ENCODE results near the gene PKD2L1.

Gene PKD2L1

DNA sequence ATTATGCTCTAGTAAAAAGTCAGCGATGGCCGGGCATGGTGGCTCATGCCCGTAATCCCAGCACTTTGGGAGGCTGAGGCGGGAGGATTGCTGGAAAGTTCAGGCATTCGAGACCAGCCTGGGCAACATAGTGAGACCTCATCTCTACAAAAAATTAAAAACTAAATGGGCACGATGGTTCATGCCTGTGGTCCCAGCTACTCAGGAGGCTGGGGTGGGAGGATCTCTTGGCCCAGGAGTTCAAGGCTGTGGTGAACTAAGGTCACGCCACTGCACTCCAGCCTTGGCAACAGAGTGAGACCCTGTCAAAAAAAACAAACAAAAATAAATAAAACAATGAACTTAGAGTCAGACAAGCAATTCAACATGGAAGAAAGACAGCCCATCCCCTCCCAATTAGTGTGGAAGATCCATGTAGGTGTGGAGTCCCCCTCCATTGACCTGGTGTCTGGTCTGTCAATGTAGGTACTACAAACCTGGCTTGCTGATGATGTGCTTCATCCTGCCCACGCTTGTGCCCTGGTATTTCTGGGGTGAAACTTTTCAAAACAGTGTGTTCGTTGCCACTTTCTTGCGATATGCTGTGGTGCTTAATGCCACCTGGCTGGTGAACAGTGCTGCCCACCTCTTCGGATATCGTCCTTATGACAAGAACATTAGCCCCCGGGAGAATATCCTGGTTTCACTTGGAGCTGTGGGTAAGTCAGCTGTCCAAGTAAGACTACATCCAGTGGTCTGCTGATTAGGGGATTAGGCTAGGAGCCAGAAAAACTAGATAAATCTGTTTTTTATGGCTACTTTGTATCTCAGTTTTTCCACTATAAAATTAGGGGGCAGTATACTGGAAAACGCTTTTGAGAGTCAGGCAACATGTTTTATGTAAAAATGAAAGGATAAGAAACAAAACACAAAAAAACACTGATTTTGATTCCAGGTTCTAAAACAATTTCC, 26.3 kb upstream of the PKD2L1 start:
- DNase-seq (ENCODE audit: low read depth) = no peak

DNA sequence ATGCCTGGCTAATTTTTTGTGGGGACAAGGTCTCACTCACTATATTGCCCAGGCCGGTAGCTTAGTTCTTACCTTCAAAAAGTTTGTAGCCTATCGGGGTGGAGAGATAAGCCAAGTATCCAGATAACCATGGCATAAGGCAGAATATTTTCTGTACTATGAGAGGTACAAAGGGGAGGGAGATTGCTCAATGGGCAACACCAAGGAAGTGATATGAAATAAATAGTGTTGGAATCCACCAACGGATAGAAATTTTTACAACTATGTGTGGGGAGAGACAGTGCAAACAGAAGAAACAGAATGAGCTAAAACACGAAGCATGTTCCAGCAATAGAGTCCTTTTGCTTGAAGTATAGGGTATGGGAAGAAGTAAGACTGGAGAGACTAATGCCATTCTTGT, 25.1 kb upstream of the PKD2L1 start:
- peak; percentile 21 for DNase-seq (ENCODE audit: low read depth)

DNA sequence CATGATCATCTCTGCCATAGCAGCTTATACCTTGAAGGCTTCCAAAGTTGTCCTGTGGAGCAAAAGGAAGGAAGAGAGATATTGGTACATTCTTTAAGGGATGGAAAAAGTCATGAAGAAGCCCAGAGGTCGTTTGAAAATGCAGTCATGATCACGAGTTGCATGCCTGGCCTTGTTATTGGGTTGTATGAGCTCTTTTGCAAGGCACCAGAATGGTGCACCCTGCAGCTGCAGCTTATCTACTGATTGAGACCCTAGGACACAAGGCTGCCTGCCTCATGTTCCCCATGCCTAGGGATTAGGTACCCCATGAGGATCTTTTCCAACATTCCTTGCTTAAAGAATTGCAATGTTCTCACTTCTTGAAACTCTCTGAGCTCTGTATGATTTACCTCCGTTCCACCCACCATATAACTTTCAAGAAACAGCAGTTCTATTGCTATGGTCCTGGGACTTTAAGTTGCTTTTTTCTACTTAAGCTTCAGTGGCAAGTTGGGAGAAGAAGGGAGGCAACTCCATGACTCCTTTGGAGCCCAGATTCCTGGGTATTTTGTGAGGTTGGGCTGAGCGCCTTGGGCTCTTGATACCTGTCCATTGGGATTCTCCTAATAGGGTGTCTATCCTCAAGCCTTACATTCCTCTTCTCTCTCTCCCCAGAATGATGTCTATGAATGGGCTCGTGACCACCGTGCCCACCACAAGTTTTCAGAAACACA, 23.9 kb upstream of the PKD2L1 start:
- DNase-seq (ENCODE audit: low read depth) = no peak

DNA sequence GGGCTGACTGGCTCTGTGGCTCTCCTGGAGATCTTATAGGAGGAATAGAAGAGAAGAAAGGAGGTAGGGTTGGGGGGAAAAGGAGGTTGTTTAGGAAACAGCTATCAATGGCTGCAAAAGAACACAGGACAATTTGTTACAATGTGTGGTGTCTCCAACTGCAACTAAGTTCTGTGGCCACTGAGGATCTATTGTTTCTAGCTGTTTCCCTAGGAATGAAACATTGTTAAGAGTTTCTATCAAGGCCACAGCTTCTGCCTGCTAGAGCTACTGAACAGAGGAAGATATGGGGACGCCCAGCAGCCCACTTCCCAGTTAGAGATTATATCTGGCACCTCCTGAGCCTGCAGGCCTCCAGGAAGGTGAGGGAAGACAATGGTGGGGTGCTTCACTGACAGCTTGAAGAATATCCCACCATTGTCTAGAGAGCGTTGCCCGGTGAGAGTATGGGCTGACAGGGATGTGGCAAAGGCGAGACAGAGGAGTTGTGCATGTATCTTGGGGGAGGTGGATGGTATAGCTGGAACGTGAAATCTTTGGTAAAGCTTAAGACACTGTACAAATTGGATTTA, 21.0 kb upstream of the PKD2L1 start:
- no peak for DNase-seq (ENCODE audit: low read depth)

DNA sequence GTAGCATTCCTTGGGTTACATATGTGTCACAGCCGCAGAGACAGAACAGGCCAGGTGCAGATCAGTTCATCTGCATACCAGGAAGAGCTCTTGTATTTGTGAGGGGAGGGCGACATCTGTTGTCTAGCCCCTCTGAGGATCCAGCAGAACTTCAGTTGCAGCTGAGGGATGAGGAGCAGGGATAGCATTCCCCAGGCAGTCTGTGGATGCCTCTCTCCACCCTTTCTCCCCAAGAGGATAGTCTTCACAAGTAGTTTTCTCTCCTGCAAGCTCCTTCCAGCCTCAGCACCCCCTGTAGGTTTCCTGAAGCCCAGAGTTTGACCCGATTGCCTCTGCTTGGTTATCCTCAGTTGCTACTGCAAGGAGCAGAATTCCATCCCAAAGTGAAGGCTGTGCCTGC, 19.6 kb upstream of the PKD2L1 start:
- no peak for DNase-seq (ENCODE audit: low read depth)

DNA sequence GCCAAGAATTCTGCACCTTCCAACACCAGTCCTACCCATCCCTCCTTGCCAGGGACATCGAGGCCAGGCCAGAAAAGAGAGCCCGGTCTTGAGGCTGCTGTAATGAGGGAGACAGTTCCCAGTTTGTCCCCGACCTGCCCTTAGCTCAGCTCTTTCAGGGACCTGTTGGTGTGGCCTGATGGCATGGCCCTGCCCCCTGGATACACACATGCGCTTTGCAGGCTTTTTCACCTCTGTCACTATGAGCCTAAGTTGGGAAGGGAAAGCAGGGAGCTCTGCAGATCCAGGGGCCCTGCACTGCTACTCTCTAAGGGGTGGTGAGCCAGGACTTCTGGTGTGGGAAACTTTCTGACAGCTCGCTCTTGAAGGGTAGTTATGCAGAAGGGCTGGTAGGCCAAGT, 19.1 kb upstream of the PKD2L1 start:
- no peak for DNase-seq (ENCODE audit: low read depth)

DNA sequence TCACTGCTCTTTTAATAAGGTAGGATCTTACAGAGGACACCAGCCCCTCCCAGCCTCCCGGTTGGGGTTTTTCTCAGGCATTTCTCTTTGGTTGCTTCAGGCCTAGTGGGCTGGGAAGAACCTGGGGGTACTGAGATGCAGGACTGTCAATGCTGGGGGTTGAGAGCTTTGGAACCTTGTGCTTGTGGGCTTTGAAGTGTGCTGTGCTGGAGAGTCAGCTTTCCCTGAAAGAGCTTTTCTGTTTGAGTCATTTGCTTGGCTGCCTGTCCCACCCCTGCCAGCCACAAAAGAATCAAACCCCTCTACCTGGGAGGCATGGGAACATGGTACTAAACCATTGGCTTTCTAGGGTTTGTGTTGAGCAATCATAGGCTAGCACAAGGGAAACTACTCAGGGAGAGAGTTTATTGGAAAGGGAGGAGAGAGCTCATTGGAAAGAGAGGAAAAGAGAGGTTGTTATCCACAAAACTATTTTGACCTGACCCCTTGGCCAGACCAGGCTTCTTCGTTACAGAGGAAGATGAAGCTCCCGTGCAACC, 18.4 kb upstream of the PKD2L1 start:
- no peak for DNase-seq (ENCODE audit: low read depth)

DNA sequence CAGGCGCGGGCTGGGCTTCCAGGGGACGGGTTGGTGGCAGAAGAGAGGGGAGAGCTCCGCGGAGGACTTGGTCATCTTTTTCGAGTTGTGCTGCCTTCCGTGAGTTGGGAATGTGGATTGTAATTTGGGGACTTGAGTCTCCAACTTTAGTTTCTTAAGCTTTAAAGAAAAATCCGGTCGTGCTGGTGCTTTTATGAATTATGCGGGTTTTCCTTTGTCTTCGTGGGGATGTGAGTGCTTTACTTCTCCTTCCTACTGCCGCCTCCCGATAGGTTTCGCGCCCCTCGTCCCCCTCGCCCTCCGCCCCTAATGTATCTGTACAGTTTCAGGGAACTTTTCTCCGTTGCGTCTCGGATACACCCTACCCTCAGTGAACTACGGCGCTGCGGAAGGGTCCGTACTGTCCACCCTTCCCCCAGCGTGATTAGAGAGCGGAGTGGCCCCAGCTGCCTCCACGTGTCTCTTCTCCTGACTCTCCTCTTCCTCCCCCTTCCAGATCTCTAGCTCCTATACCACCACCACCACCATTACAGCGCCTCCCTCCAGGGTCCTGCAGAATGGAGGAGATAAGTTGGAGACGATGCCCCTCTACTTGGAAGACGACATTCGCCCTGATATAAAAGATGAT, 17.7 kb upstream of the PKD2L1 start:
- peak; percentile 23 for DNase-seq (ENCODE audit: low read depth)

DNA sequence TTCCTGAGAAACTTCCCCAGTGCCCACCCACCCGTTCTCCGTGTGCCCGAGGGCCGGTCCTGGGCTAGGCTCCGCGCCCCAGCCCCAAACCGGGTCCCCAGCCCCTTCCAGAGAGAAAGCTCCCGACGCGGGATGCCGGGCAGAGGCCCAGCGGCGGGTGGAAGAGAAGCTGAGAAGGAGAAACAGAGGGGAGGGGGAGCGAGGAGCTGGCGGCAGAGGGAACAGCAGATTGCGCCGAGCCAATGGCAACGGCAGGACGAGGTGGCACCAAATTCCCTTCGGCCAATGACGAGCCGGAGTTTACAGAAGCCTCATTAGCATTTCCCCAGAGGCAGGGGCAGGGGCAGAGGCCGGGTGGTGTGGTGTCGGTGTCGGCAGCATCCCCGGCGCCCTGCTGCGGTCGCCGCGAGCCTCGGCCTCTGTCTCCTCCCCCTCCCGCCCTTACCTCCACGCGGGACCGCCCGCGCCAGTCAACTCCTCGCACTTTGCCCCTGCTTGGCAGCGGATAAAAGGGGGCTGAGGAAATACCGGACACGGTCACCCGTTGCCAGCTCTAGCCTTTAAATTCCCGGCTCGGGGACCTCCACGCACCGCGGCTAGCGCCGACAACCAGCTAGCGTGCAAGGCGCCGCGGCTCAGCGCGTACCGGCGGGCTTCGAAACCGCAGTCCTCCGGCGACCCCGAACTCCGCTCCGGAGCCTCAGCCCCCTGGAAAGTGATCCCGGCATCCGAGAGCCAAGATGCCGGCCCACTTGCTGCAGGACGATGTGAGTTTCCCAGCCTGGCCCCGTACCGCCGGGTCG, 16.9 kb upstream of the PKD2L1 start, which contains the start of gene SCD:
Gene SCD, plus strand, starts transcription at position 469 of the 803 bp plus-strand sequence. Its CDS starts 272 bp downstream, at position 741.
- DNase-seq (ENCODE audit: low read depth) = peak; percentile 92

DNA sequence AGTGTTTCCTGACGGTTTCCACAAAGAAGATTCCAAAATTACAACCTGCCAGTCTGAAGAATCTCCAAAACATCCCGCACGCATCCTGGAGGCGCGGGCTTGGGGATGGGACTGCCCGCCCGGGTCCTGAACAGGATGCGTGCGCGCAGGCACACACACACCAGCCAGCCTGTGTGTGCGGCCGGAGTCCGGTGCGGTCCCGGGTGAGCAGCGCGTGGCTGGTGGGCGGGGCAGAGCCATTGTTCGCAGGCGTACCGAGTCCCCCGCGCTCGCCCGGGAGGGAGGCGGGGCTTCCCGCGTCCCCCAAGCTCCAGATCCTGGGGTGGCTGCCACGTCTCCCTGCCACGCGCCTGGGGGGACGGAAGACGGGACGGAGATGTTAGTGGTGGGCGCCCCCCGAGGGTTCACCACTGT, 16.3 kb upstream of the PKD2L1 start:
- peak; percentile 66 for DNase-seq (ENCODE audit: low read depth)

DNA sequence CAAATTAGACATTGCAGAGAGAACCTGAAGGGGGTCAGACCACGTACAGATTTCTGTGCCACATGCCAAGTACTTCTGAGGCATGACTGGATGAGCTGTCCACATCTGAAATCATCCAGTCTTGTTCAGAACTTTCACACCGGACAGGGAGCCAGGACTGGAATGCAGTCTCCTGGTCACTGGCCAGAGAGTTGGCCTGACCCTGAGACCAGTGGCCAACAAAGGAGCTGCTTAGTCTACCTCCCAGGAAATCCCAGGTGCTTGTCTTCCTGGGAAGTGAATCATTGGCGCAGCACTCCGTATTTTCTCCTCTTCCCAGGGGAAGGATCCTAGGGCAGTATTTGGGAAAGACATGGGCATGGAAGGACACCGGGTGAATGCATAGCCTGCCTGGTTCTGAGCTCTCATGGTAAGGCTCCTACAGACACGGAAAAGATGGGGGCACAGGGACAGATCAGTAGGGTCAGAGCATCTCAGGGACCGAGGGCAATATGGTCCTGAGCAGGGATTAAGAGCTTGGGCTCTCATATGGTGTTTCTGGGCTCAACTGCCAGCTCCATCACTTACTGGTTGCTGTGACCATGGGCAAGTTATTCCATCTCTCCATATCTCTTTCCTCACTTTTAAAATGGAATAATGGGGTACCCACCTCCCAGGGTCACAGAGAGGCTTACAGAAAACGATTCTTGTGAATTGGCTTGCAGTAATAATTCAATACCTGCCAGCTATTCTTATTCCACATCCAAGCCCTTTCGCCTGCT, 15.7 kb upstream of the PKD2L1 start:
- DNase-seq (ENCODE audit: low read depth) = peak; percentile 80

DNA sequence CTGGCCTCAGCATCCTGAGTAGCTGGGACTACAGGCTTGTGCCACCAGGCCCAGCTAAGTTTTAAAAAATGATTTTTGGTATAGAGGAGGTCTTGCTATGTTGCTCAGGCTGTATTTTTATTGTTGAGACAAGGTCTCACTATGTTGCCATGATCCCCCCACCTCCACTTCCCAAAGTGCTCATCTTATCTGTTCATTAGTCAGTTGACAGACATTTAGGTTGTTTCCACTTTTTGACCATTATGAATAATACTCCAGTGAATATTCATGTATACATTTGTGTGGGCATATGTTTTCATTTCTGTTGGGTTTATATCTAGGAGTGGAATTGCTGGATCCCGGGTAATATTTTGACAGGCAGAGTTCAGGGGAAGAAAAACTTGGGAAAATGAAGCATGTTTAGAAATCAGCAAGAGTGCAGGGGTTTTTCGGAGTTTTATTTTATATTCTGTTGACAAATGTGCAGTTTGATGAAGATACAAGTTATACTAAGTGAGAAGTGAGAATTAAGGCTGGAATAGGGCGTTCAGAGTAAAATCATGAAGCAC, 14.3 kb upstream of the PKD2L1 start:
- no peak for DNase-seq (ENCODE audit: low read depth)

DNA sequence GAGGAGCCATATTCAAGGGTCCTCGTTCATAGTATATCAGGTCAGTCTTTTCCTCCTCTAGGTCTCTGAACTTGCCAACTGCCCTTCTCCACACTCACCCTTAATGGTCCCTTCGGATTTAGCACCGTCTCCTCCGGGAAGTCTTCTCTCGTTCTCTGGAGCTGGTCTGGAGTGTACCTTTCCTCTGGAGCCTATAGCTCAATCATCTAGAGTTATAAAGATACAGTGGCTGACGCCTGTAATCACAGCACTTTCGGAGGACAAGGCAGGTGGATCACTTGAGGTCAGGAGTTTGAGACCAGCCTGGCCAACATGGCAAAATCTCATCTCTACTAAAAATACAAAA, 12.6 kb upstream of the PKD2L1 start:
- DNase-seq (ENCODE audit: low read depth) = no peak

DNA sequence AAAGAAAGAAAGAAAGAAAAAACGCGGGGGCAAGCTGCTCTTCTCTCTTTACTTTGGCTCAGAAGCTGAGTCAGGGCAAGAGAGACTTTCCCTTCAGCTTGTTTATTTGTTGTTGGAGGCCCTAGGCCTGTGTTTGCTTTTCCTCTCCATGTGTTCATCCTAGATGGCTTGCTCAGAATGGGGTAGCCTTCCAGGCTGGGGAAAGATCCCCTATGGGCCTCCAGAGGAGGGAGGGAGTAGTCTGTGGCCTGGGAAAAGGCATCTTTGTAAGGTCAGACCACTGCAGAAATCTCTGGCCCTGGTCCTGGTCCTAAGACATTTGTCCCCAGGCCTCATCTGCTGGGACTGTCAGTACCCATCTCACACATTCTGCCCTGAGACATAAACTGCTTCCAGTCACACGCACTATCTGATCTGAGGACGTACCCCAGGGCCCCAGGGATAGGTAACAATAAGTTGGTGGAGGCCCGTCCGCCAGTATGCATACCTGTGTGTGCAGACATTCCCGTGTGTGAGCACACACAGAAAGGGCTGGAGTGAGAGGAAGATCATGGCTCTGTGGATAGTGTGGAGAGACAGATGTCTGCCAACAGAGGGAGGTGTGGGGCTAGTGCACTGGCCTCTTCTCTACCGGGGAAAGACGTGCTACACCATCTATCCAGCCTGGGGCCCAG, 12.1 kb upstream of the PKD2L1 start:
- peak; percentile 68 for DNase-seq (ENCODE audit: low read depth)

DNA sequence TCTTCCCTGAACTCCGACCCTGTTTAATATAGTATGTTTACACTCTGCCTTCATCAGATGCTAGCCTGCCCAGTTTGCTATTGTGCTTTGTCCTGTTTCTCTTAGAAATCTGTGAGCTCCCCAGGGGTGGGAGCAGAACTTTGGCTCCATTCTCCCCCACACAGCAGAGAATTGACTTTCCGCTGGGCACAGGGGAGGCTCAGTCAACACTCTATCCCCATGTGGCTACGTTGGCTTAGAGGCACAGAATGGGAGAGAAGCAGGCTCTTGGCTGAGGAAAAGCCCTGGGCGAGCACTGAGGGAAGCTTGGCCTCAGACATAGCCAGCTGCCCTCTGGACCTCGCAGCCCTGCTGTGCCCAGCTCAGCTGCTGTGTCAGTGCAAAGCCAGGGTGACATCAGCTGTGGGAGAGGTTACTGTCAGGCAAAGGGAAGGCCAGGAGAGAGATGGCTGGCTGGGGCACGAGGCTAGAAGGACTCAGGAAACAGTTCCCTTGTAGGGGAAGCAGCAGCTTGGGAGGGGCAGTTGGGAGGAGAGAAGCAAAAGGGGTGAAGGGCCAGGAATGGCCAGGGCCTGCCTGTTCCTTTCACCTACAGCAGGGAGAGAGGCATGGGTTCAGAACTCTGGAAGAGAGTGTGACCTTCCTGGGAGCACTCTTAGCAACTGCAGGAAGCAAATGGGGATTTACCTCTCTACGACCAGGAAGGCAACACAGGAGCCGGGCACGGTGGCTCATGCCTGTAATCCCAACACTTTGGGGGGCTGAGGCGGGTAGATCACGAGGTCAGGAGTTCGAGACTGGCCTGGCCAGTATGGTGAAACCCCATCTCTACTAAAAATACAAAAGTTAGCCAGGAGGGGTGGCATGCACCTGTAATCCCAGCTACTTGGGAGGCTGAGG, 11.2 kb upstream of the PKD2L1 start:
- no peak for DNase-seq (ENCODE audit: low read depth)

DNA sequence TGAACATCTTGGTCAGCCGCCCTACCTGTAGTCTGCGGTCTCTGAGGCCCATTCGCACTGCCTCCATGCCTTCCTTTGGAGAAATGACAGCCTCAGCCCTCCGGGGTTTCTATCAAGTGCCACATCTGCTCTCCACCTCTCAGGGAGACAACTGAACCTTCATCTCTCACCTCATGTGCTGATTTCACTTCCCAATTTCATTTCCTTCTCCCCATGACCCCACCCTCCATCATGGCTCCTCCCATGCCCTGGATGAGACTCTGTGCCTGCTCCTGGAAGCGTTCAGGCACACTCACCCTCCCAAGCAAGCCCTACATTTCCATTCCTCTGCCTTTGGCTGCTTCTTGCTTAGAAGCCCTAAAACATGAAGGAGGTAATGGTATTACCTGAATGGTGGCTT, 9.2 kb upstream of the PKD2L1 start:
- no peak for DNase-seq (ENCODE audit: low read depth)

DNA sequence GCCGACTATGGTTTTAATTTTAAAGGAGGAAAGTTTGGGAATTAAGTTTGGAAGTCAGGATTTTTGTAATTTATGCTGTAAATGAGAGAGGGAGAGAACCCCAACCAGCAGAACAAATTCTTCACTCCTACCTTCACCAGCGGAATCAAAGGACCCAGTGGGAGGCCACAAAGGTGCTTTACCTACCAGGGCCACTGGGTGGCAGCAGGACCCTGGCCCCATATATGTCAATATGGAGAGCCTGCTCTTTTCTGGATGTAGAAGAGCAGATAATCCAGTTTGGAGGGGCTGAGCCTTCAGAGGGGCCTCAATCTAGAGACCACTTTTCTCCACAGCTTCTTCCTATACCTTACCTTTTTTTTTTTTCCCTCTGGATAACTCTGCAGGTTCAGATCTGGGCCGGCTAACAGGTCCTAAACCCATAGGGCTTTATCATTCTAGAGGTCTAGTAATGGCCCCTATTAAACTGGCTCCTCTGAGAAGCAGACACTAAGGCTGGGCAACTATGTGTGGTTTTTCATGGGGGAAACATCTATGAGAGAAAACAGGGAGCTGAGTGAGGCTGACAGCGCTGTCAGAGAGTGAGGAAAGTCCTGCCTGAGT, 8.5 kb upstream of the PKD2L1 start:
- DNase-seq (ENCODE audit: low read depth) = peak; percentile 41

DNA sequence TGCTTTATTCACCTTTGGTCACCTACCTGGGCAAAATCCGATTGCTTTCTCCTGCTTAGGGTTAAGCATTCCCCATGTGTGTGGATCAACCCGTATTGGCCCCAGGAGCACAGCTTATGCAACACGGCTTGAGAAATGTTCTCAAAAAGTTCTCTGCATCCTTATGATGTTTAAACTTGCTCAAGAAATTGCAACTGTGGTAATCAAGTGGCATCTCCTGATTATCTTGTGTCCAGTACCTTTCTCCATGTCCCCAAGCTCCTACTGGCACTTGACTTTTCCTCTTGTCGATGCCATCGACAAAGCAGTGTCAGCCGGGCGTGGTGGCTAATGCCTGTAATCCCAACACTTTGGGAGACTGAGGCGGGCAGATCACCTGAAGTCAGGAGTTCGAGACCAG, 4.7 kb upstream of the PKD2L1 start:
- peak; percentile 10 for DNase-seq (ENCODE audit: low read depth)

Measured in iris pigment epithelial cell (primary cell).